Stimulated activated CD8-positive, alpha-beta memory T cell treated with anti-CD3 and anti-CD28 coated beads, Interleukin-15, amount 100 ng/mL, for 4 hours (primary cell): ENCODE measurements around the gene SYNGR2.
"Not testable (repeated sequence)": the region's sequence is repeated elsewhere in the genome, so short reads cannot be mapped to it uniquely, and the experiment has no call there.

Experiments
- DNase-seq, 2 donors: peaks; one replicate each; pipeline ENCODE4 v3.0.0-alpha.2; 2020; ENCODE audit warnings: low read depth in 2 of 2

SYNGR2 gene

GRCh38 chr17:78170692-78171590 is 2.6 kb downstream of the SYNGR2 start:
- no peak for DNase-seq

- DNase-seq, result not testable (repeated sequence)
Observed at GRCh38 chr17:78171591-78172248, 3.3 kb downstream of the SYNGR2 start.

GRCh38 chr17:78172249-78173051 is 4.1 kb downstream of the SYNGR2 start:
- no peak for DNase-seq

- DNase-seq, result no peak
Observed at GRCh38 chr17:78173097-78173715, 4.8 kb downstream of the SYNGR2 start.

- no peak for DNase-seq
Observed at GRCh38 chr17:78174346-78174869, 6.0 kb downstream of the SYNGR2 start.

GRCh38 chr17:78174870-78175642 is 6.7 kb downstream of the SYNGR2 start:
- DNase-seq, result no peak

- no peak for DNase-seq
Observed at GRCh38 chr17:78175643-78175981, 7.2 kb downstream of the SYNGR2 start.

- DNase-seq, result peak; percentile 50 to 53
Observed at GRCh38 chr17:78176548-78177025, 8.2 kb downstream of the SYNGR2 start.

- DNase-seq, result no peak
Observed at GRCh38 chr17:78179372-78179771, 11.0 kb downstream of the SYNGR2 start.

- no peak for DNase-seq
Observed at GRCh38 chr17:78180083-78180482, 11.7 kb downstream of the SYNGR2 start.

GRCh38 chr17:78180508-78180907 is 12.1 kb downstream of the SYNGR2 start:
- no peak for DNase-seq

GRCh38 chr17:78182504-78182903 is 14.1 kb downstream of the SYNGR2 start:
- no peak for DNase-seq

GRCh38 chr17:78183916-78184315 is 15.5 kb downstream of the SYNGR2 start:
- no peak for DNase-seq

- no peak for DNase-seq
Observed at GRCh38 chr17:78184351-78184750, 16.0 kb downstream of the SYNGR2 start.

GRCh38 chr17:78184868-78185267 is 16.5 kb downstream of the SYNGR2 start:
- no peak for DNase-seq

- DNase-seq, result no peak
Observed at GRCh38 chr17:78185981-78186691, 17.8 kb downstream of the SYNGR2 start.

GRCh38 chr17:78186692-78187595 is 18.6 kb downstream of the SYNGR2 start, which contains the start of the genes AFMID and TK1:
AFMID (plus strand) TSS chr17:78187362; CDS start chr17:78187371, 9 bp downstream.
TK1 (minus strand) TSS chr17:78187052; CDS start chr17:78186994, 58 bp downstream.
- peak; percentile 44 to 57 for DNase-seq

- no peak for DNase-seq
Observed at GRCh38 chr17:78196716-78197115, 28.3 kb downstream of the SYNGR2 start.
